GM10248 (cell line): ENCODE measurements around the gene FRMD5.
"Not testable (repeated sequence)": the region's sequence is repeated elsewhere in the genome, so short reads cannot be mapped to it uniquely, and the experiment has no call there.

Experiments used
- CTCF ChIA-PET: fragments of 300-600 bp; sonication (Branson Sonifier 250); formaldehyde crosslinking; extraction: SDS; loops from one replicate; lab custom pipeline; 2021; ENCODE audit warnings: antibody characterized with exemption; lab: Yijun Ruan, JAX
- POLR2A ChIA-PET: fragments of 350-650 bp; sonication (Branson Sonifier 250); formaldehyde crosslinking; extraction: SDS; loops from one replicate; lab custom pipeline; 2020; ENCODE audit warnings: antibody characterized with exemption; lab: Yijun Ruan, JAX
- DNase-seq: peaks from one replicate; pipeline ENCODE4 v3.0.0; 2012; ENCODE audit errors: extremely low spot score
- TF ChIP-seq, protein P1 (sequence below): IDR thresholded peaks from 2 replicates; pipeline ENCODE4 v1.5.1; 2012; ENCODE audit warnings: mild to moderate bottlenecking, low read depth; ENCODE audit errors: extremely low read depth, missing control alignments, control extremely low read depth

Gene FRMD5

DNA sequence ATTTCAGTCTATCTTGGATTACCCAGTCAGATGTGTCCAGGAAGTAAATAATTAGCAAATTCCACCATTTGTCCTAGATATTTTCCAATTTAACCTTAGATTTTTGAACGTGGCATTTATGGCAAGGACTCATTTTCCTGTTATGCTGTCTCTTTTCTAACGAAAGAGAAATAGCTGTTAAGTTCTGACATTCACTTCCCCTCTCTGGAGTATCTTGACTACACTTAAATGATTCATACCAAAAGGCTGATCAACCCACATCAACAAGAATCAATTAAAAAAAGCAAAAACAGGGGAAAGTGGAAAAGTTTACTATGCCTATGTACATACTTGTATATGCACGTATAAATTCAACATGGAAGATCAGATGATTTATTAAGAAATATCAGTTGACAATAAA lies 149.9 kb downstream of the FRMD5 start:
- DNase-seq, result no peak
- ChIA-PET CTCF (interaction anchor here (2.0 kb wide), 1 partner anchor 20 kb away, joined by 8 read pairs; no protein-coding TSS in a partner anchor), POLR2A (no interaction called here)
- TF ChIP-seq, protein P1, sequence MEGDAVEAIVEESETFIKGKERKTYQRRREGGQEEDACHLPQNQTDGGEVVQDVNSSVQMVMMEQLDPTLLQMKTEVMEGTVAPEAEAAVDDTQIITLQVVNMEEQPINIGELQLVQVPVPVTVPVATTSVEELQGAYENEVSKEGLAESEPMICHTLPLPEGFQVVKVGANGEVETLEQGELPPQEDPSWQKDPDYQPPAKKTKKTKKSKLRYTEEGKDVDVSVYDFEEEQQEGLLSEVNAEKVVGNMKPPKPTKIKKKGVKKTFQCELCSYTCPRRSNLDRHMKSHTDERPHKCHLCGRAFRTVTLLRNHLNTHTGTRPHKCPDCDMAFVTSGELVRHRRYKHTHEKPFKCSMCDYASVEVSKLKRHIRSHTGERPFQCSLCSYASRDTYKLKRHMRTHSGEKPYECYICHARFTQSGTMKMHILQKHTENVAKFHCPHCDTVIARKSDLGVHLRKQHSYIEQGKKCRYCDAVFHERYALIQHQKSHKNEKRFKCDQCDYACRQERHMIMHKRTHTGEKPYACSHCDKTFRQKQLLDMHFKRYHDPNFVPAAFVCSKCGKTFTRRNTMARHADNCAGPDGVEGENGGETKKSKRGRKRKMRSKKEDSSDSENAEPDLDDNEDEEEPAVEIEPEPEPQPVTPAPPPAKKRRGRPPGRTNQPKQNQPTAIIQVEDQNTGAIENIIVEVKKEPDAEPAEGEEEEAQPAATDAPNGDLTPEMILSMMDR, result no peak

DNA sequence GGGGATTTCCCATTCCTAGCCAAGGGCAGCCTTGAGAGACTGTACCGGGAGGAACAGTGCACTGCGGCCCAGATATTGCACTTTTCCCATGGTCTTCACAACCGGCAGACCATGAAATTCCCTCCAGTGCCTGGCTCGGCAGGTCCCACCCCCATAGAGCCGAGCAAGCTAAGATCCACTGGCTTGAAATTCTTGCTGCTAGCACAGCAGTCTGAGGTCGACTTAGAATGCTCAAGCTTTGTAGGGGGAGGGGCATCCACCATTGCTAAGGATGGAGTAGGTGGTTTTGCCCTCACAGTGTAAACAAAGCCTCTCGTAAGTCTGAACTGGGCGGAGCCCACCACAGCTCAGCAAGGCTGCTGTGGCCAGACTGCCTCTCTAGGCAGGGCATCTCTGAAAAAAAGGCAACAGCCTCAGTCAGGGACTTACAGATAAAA lies 156.3 kb downstream of the FRMD5 start:
- no peak for DNase-seq
- TF ChIP-seq, protein P1, result no peak

DNA sequence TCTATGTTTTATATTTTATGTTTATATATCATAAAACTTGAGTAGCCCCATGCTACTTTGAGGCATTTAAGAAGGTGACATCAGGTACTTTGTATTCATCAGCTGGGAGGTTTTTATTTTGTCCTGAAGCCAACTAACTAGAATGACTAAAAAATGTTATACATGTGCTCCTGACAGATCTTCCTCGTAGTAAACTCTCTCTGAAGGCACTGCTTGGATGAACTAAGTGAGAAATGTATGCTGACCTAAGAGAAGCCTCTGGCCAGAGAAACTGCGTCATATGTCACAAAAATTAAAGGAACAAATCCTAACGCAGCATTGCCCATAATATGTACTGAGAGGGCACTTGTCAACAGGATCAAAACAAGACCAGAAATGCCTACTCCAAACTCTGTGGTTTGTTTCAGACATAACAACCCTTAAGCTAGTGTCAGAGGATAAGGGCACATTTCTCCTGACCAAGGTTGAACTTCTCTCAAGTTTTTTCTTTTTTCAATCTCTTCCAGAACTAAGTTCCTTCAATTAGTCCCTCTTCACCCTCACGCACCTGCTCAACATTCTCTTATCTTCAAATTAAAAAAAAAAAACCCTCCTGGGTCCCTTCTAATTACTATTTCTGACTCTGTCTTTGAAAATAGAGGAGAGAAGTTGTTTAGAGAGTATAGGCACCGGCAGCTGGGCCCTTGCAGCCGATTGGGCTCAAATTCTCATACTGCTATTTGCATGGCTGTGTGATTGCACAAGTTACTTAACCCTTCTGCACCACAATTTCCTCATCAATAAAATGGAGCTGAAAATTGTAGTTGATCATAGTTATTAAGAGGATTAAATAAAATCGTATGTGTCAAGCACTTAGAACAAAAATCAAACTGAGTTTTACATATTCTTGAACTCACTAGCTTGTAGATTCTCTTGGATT lies 159.0 kb downstream of the FRMD5 start:
- CTCF ChIA-PET, result interaction anchor here (1.0 to 1.9 kb wide), 2 partner anchors 13 to 15 kb away, joined by 3 to 4 read pairs; no protein-coding TSS in a partner anchor
- TF ChIP-seq, protein P1, result no peak

More for the DNA sequence above, 156.3 kb downstream of the FRMD5 start:
- ChIA-PET CTCF (interaction anchor here (1.6 kb wide), 1 partner anchor 27 kb away, joined by 3 read pairs; no protein-coding TSS in a partner anchor), POLR2A (no interaction called here)

DNA sequence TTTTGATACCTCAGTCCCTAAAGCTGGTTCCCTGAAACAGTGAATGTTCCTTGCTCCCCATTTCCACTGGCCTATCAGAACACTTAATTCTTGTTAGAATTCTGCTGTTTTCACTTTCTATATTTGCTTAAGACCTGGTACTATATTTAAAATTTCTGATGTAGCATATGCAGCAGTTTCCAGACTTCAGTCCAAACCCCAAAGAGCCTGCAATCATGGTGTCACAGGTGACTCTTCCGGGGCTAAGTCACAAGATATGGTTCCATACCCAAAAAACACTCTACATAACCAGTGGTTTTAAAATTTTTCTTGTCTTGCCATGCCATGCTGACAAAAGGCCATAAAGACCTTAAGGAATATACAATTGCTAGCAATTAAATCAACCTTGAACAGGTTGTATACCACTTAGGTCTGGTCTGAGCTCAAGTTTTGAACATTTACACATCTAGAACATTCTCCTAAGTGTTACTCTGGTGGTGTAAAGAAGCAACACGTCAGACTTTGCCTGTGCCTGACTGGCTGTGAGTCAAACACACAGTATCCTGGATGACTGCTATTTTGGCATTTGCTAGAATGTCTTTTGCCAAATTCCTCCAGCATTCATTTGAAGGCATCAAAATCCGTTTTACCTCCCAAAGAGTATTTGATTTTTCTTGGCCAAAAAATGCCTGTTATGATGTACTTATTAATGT lies 160.0 kb downstream of the FRMD5 start:
- POLR2A ChIA-PET, result no interaction called here
- DNase-seq, result no peak
- CTCF ChIA-PET, result interaction anchor here (1.9 kb wide), 1 partner anchor 14 kb away, joined by 4 read pairs; no protein-coding TSS in a partner anchor
- TF ChIP-seq, protein P1, result no peak

More for the DNA sequence above, 159.0 kb downstream of the FRMD5 start:
- DNase-seq, result no peak
- POLR2A ChIA-PET, result no interaction called here

DNA sequence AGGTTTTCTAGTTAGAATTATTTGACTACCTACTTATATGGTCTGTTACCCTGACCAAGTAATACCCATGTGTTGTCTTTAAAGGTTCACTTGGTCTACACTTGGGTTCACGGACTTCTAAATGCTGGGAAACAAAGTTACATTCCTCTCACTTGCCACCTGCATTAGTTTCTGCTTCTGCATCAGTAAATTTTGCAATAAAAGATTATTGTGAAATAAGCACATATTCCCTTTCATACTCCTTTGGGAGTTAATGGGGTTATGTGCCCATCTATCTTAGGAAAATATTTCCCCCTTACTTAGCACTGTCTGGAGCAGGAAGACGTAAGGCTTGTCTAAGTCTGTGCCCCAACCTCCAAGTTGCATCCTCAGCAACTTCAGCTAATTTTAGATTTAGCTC lies 160.7 kb downstream of the FRMD5 start:
- POLR2A ChIA-PET, result no interaction called here
- TF ChIP-seq, protein P1, result no peak
- no peak for DNase-seq
- CTCF ChIA-PET, result no interaction called here

DNA sequence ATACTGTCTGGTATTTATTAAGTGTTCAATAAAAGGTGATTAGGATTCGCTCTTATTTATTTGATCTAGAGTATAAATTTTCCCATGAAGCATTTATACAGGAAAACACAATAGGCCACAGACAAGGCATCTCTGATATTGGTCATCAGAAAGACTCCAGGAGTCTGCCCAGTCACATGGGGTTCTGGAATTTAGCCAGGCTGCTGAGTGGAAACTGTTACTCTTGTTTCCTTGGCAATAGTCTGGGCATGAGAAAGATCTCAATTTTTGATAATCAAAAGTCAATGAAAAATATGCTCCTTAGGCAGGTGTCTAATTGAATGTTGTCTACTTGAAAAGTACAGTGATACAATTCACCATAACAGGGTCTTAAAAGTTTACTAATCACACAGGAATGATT lies 161.2 kb downstream of the FRMD5 start:
- TF ChIP-seq, protein P1, result no peak
- POLR2A ChIA-PET, result no interaction called here
- CTCF ChIA-PET, result interaction anchor here (0.9 to 1.3 kb wide), 2 partner anchors 15 to 20 kb away, joined by 3 read pairs; no protein-coding TSS in a partner anchor
- no peak for DNase-seq

DNA sequence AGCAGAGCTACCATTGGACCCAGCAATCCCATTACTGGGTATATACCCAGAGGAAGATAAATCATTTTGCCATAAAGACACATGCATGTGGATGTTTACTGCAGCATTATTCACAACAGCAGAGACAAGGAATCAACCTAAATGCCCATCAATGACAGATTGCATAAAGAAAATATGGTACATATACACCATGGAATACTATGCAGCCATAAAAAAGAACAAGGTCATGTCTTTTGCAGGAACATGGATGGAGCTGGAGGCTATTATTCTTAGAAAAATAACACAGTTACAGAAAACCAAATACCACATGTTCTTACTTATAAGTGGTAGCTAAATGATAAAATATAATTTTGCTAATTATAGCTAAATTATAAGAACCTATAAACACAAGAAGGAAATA lies 162.3 kb downstream of the FRMD5 start:
- DNase-seq, POLR2A ChIA-PET: not testable (repeated sequence)
- CTCF ChIA-PET, result interaction anchor here (0.9 to 1.3 kb wide), 3 partner anchors 14 to 164 kb away, joined by 3 read pairs; no protein-coding TSS in a partner anchor
